ENCODE measurements around the gene TRABD2B.

DNA sequence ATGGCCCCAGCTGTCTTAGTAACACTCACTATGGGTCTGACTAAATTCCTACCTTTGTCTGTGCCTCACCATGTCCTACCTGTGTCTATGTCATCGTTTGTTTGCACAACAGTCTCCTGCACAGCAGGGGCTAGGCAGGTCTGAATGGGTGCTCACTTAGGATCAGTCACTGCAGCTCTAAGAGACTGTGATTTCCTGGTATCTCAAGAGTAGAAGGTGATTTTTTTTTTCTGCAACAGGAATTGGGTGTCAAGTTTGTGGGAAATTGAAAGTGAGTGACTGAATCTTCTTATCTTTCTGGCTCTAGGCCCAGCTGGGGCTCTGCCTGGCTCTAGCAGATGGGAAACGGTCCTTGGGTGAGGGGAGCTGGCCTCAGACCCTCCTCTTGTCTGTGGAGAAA, 46.4 kb upstream of the TRABD2B start:
- TF ChIP-seq FOS (IDR thresholded peaks at IDR 0.05; ENCODE audit: low read depth, low read length) (no peak), CTCF (conservative IDR thresholded peaks at IDR 0.05; ENCODE audit: low read depth, low read length) (no peak), CHD1 (IDR thresholded peaks at IDR 0.05; ENCODE audit: low read depth, low read length) (no peak), MXI1 (IDR thresholded peaks at IDR 0.05; ENCODE audit: borderline replicate concordance, low read depth, low read length) (no peak), CEBPB (IDR thresholded peaks at IDR 0.05; ENCODE audit: low read depth, low read length) (no peak), RAD21 (IDR thresholded peaks at IDR 0.05; ENCODE audit: low read length) (no peak), RCOR1 (IDR thresholded peaks at IDR 0.05; ENCODE audit: insufficient replicate concordance, low read length) (no peak), POLR2A (IDR thresholded peaks at IDR 0.05; ENCODE audit: low read depth, low read length) (no peak), ELK1 (IDR thresholded peaks at IDR 0.05; ENCODE audit: borderline replicate concordance, low read depth, low read length) (no peak), MAZ (IDR thresholded peaks at IDR 0.05; ENCODE audit: borderline replicate concordance, low read depth, low read length) (no peak), SMC3 (IDR thresholded peaks at IDR 0.05; ENCODE audit: low read depth, low read length) (no peak), RFX5 (IDR thresholded peaks at IDR 0.05; ENCODE audit: low read depth, low read length) (no peak), BHLHE40 (IDR thresholded peaks at IDR 0.05; ENCODE audit: low read depth, low read length) (no peak)
- TF ChIP-seq, protein P1, sequence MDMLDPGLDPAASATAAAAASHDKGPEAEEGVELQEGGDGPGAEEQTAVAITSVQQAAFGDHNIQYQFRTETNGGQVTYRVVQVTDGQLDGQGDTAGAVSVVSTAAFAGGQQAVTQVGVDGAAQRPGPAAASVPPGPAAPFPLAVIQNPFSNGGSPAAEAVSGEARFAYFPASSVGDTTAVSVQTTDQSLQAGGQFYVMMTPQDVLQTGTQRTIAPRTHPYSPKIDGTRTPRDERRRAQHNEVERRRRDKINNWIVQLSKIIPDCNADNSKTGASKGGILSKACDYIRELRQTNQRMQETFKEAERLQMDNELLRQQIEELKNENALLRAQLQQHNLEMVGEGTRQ (IDR thresholded peaks at IDR 0.05; ENCODE audit: low read depth, low read length), result no peak
